GM20000 (cell line): ENCODE measurements around the gene SGSM2.

Experiments used
- DNase-seq: peaks from one replicate; pipeline ENCODE4 v3.0.0; 2012; ENCODE audit warnings: low spot score
- TF ChIP-seq, protein P1 (sequence below): IDR thresholded peaks from 2 replicates; pipeline ENCODE4 v1.5.1; 2012; ENCODE audit warnings: mild to moderate bottlenecking, control low read depth; ENCODE audit errors: extremely low read depth, missing control alignments

The SGSM2 gene

DNA sequence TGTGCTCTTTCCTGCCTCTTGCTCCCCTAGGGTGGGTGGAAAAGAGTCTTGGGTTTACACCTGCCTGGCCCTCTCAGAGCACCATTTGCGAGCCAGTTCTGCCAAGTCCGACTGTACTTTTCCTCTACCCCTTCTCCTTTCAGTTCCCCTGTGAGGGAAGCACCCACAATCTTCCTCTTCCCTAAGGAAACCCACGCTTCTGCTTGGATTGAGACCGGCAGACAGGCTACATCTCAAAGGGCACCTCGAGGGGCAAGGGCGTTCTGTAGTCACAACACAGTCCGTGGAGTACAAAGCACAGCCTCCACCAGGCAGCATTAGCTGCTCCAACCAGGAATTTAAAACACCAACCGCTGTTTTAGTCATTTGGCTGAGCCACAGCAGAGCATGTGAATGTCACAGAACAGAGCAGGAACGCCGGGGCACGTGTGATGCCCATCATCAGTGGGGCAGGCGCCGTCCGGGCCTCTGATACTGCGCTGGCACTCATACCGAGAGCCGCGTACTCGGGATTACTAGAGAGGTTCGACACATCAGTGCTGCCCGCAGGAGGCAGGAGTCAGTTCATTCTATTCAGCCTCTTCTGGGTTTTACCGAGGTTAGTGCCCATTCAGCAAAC lies 77.3 kb downstream of the SGSM2 start:
- TF ChIP-seq, protein P1, sequence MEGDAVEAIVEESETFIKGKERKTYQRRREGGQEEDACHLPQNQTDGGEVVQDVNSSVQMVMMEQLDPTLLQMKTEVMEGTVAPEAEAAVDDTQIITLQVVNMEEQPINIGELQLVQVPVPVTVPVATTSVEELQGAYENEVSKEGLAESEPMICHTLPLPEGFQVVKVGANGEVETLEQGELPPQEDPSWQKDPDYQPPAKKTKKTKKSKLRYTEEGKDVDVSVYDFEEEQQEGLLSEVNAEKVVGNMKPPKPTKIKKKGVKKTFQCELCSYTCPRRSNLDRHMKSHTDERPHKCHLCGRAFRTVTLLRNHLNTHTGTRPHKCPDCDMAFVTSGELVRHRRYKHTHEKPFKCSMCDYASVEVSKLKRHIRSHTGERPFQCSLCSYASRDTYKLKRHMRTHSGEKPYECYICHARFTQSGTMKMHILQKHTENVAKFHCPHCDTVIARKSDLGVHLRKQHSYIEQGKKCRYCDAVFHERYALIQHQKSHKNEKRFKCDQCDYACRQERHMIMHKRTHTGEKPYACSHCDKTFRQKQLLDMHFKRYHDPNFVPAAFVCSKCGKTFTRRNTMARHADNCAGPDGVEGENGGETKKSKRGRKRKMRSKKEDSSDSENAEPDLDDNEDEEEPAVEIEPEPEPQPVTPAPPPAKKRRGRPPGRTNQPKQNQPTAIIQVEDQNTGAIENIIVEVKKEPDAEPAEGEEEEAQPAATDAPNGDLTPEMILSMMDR: no peak
- DNase-seq: no peak

DNA sequence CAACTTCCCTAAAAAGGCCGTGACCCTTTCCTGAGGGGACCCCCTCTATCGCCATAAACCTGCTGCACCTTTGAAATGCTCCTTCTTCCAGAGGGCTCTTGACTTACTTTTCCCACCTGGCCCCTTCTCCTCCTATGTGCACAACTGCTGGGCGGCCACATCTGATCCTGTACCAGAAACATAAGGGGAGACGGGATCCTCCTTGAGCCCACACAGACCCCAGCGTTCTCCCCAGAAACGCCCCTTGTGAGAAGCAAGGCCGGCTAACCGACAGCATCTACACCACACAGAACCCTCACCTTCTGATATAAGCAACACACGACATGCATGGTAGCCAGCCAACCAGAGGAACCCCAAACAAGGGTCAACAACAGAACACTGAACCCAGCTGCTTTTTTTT lies 77.8 kb downstream of the SGSM2 start:
- no peak for DNase-seq
- TF ChIP-seq, protein P1: no peak

DNA sequence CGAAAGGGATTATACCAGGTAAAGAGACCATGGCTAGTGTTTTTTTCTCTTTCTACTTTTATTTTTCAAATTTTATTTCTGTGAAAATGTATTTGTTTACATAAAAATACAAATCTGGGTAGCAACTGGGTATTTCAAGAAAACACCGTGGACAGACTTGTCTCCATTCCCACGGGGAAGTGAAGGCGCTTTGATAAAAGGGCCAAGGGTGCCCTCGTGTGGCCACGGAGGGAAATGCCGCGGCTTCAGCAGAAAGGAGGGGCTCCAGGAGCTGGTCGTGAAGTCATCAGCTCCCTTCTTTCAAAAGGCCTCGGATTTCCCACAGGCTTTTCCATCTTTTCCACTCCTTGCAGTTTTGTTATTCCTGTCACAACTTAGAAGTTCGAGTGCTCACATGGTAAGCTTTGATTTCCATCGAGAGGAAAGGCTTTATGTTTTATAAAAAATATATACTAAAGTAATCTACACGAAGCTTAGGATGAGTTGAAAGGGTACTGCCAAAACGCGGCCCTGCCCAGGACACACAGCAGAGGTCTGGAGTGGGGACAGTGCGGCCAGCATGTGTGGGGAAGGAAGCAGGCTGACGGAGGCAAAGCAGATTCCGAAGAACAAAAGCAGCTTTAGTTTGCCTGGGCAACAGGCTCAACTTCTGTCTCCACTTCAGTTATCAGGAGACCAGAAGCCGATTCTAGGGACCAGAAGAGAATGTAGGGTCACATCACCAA lies 78.9 kb downstream of the SGSM2 start:
- DNase-seq: peak; percentile 85
- TF ChIP-seq, protein P1: peak; percentile 83

DNA sequence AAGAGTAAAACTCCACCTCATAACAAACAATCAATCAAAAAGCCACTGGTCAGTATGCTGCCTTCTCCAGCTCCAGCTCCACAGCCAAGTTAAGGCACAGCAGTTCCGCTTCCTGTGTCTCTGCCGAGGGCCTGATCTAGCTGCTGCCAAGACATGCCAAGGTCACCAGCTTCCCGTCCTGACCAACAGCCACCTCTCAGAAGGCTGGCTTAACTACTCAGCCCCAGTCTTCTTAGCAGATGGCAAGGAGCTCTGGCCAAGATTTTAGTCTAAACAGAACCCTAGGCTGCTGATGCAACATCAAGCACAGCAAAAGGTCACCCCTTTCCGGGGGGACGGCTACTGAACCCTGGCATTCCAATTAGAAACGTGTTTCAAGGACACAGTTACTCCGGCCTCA lies 81.3 kb downstream of the SGSM2 start:
- TF ChIP-seq, protein P1: no peak
- DNase-seq: no peak

DNA sequence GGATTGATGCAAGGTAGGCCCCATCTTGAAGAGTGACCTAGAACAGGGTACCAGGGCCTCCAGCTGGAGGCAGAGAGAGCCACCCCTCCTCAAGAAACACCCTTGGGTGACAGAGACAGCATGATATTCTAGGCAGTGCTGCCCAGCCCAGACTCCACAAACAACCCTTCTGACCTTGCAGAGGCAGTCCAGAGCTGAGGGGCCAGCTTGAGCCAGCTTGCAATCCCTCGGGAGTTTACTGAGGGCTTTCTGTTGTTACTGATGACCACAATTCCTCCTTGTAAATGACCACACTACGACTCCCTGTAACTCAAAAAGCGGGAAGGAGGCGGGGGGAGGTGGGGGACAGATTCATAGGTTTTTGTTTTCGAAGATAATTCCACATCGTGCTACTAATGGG lies 82.2 kb downstream of the SGSM2 start:
- no peak for DNase-seq
- TF ChIP-seq, protein P1: no peak

DNA sequence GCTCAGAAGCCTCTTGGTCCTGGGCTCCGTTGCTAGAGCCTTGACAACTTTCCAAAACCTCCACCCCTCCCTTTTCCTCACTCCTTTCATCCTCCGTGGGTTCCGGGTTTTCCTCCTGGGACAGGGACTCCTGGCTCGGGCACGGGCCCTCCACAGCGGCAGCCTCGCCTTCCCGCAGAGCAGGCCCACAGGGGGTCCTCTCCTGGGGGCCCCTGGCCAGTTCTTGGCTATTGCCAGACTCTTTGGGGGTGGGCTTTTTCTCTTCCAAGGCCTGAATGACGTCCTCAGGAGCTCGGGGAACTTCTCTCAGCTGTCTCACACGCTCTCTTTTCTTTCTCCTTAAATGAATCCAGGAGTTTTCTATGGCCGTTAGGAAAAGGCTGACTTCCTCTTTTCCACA lies 82.9 kb downstream of the SGSM2 start:
- no peak for DNase-seq
- TF ChIP-seq, protein P1: no peak

DNA sequence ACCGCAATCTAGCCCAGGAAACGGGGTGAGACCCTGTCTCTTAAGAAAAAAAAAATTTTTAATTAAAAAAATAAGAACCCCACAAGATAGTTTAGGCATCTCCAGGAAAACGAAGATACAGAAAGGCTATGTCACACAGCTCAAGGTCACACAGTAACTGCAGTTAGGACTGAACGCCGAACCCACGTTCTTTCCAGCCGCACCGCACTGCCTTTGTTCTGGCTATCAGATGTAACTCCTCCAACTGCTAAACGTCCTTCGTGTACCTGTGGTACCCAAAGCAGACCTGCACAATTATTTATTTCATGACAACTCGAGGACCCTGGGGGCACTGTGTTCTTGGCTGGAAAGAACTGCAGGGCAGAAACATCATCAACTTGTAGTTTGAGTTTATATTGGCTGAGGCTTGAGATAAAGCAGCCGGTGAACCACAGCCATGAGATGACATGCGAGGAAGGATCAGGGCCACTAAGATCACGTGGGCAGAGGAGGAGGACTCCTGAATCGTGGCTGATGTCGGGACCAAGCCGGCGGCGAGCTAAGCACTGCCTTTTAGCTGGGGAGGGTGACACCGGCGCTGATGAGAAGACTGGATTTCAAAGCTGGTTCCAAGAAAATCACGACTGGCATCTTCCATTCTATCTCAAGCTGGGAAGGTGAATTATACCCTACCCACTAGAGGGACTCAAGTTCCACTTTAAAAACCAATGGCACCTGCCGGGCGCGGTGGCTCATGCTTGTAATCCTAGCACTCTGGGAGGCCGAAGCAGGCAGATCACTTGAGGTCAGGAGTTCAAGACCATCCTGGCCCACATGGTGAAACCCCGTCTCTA lies 84.2 kb downstream of the SGSM2 start:
- no peak for DNase-seq
- TF ChIP-seq, protein P1: no peak
